GM12864 (cell line): ENCODE data around the gene ZBTB24.
A peak's percentile ranks its signal among the peaks of the same experiment; 100 is the strongest.
"Not testable (repeated sequence)": the region's sequence is repeated elsewhere in the genome, so short reads cannot be mapped to it uniquely, and the experiment has no call there.

Experiments
- DNase-seq: peaks from one replicate; pipeline ENCODE4 v3.0.0-alpha.2; 2011; ENCODE audit warnings: low read depth
- H3K4me3 ChIP-seq: 2 replicates; pipeline ENCODE4 v1.5.1; 2011; ENCODE audit warnings: mild to moderate bottlenecking, low read depth, low read length, control low read depth
- CTCF ChIP-seq: IDR thresholded peaks from 2 replicates; pipeline ENCODE4 v1.5.1; 2011; ENCODE audit warnings: low read depth, mild to moderate bottlenecking, moderate library complexity, low read length, control low read depth, inconsistent platforms; ENCODE audit errors: missing control alignments

Gene ZBTB24

GRCh38 chr6:109482905-109483734 lies at the start of gene ZBTB24:
ZBTB24 (minus strand) TSS chr6:109483219; CDS start chr6:109482026, 1,193 bp downstream.
- H3K4me3 ChIP-seq: peak within 1 kb of the TSS; percentile 92
- DNase-seq: peak; percentile 58
- TF ChIP-seq CTCF: no peak

GRCh38 chr6:109531446-109531845 lies 48.4 kb upstream of the ZBTB24 start:
- no peak for TF ChIP-seq CTCF
- DNase-seq: no peak
- no peak overlapping the region for H3K4me3 ChIP-seq

- no peak for DNase-seq
- H3K4me3 ChIP-seq: no peak overlapping the region
- no peak for TF ChIP-seq CTCF
These were observed 45.0 kb upstream of the ZBTB24 start for GRCh38 chr6:109527989-109528388.

GRCh38 chr6:109526905-109527628 lies 44.0 kb upstream of the ZBTB24 start:
- no peak overlapping the region for H3K4me3 ChIP-seq
- peak; percentile 37 for DNase-seq
- TF ChIP-seq CTCF: peak; percentile 54

GRCh38 chr6:109524129-109524528 lies 41.1 kb upstream of the ZBTB24 start:
- DNase-seq: no peak
- H3K4me3 ChIP-seq: no peak overlapping the region
- no peak for TF ChIP-seq CTCF

- no peak for TF ChIP-seq CTCF
- no peak for DNase-seq
- H3K4me3 ChIP-seq: no peak overlapping the region
These were observed 40.5 kb upstream of the ZBTB24 start for GRCh38 chr6:109523478-109523877.

GRCh38 chr6:109521080-109521479 lies 38.1 kb upstream of the ZBTB24 start:
- DNase-seq: no peak
- H3K4me3 ChIP-seq: no peak overlapping the region
- TF ChIP-seq CTCF: no peak

GRCh38 chr6:109519647-109520046 lies 36.6 kb upstream of the ZBTB24 start:
- H3K4me3 ChIP-seq: not testable (repeated sequence)

More at GRCh38 chr6:109519647-109520046, 36.6 kb upstream of the ZBTB24 start:
- DNase-seq: not testable (repeated sequence)
